ENCODE results near the gene SLCO4A1.

The SLCO4A1 gene

DNA sequence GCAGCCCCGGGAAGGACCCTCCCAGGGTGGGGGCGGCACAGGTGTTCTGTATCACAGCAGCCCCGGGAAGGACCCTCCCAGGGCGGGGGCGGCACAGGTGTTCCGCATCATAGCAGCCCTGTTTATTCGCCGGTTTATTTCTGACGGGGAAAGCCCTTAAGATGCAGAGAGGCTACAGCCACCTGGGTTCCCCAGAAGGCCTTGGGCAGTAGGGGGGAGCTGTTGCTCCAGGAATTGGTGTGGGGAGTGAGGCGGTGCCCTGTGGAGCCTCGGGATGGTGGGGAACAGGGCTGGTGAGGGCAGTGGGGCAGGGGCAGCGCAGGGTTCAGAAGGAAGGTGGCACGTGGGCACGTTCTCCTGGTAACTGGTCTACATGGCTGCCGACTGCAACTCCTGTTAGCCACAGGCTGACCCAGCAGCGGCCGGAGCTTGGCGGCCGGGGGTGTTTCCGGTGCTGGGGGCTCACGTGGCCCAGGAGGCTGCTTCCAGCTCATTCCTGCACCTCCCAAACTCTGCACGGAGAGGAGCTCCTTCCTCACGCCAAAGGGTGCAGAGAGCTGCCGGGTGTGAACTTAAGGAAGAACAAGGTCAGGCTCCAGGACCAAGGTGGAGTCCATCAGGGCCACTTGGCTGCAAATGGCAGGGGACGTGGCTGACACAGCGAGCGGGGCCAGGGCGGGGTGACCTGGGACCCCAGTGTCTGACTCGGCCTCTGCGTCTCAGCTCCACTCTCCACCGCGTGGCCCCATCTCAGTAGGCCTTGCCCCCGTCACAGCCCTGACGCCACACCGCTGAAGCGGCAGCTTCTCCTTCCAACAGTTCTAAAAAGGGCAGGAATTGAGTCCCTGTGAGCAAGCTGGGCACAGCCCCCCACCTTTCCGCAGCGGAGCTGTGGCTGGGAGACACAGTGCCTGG, 13.2 kb downstream of the SLCO4A1 start:
- no peaks in the 10 kb centered on the region for H3K27me3 ChIP-seq (ENCODE audit: control insufficient read depth, insufficient read depth, low read length)
- peaks cover 40% of the 10 kb centered on the region for H3K4me1 ChIP-seq (ENCODE audit: control insufficient read depth, insufficient read depth, low read length)
- H3K9ac ChIP-seq (ENCODE audit: low read length) = no peak overlapping the region
- no peaks in the 10 kb centered on the region for H3K36me3 ChIP-seq (ENCODE audit: control insufficient read depth, insufficient read depth, low read length)
- no peak overlapping the region for H3K4me3 ChIP-seq (ENCODE audit: low read length)
- no peaks in the 10 kb centered on the region for H3K9me3 ChIP-seq (ENCODE audit: control insufficient read depth, low read length)

GRCh38 chr20:62656197-62656918, 14.1 kb downstream of the SLCO4A1 start:
- Histone ChIP-seq H3K4me1 (ENCODE audit: control insufficient read depth, insufficient read depth, low read length) (peaks cover 32% of the 10 kb centered on the region), H3K36me3 (ENCODE audit: control insufficient read depth, insufficient read depth, low read length) (no peaks in the 10 kb centered on the region), H3K9me3 (ENCODE audit: control insufficient read depth, low read length) (no peaks in the 10 kb centered on the region), H3K4me3 (ENCODE audit: low read length) (no peak overlapping the region), H3K27me3 (ENCODE audit: control insufficient read depth, insufficient read depth, low read length) (no peaks in the 10 kb centered on the region), H3K9ac (ENCODE audit: low read length) (no peak overlapping the region)

GRCh38 chr20:62656919-62657588, 14.8 kb downstream of the SLCO4A1 start:
- H3K27me3 ChIP-seq (ENCODE audit: control insufficient read depth, insufficient read depth, low read length) = peaks cover 2% of the 10 kb centered on the region
- no peak overlapping the region for H3K9ac ChIP-seq (ENCODE audit: low read length)
- H3K36me3 ChIP-seq (ENCODE audit: control insufficient read depth, insufficient read depth, low read length) = no peaks in the 10 kb centered on the region
- peaks cover 33% of the 10 kb centered on the region for H3K4me1 ChIP-seq (ENCODE audit: control insufficient read depth, insufficient read depth, low read length)
- H3K4me3 ChIP-seq (ENCODE audit: low read length) = no peak overlapping the region
- H3K9me3 ChIP-seq (ENCODE audit: control insufficient read depth, low read length) = no peaks in the 10 kb centered on the region

DNA sequence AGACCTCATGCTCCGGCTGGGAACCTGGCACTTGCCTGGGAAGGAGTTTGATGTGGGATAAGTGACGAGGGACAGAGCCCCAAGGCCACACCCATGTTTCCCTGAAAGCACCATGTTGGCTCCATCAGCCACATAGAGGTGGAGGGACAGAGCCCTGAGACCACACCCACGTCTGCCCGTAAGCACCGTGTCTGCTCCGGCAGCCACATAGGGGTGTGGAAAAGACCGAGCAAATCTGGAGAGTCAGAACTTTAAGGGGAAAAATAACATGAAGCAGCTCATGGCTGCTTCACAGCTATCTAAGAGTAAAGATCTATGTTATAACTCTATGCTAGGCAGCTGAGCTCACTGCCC, 15.3 kb downstream of the SLCO4A1 start:
- peaks cover 2% of the 10 kb centered on the region for H3K27me3 ChIP-seq (ENCODE audit: control insufficient read depth, insufficient read depth, low read length)
- H3K4me3 ChIP-seq (ENCODE audit: low read length) = no peak overlapping the region
- no peaks in the 10 kb centered on the region for H3K9me3 ChIP-seq (ENCODE audit: control insufficient read depth, low read length)
- peaks cover 33% of the 10 kb centered on the region for H3K4me1 ChIP-seq (ENCODE audit: control insufficient read depth, insufficient read depth, low read length)
- no peak overlapping the region for H3K9ac ChIP-seq (ENCODE audit: low read length)
- no peaks in the 10 kb centered on the region for H3K36me3 ChIP-seq (ENCODE audit: control insufficient read depth, insufficient read depth, low read length)

GRCh38 chr20:62657956-62658355, 15.7 kb downstream of the SLCO4A1 start:
- no peak overlapping the region for H3K9ac ChIP-seq (ENCODE audit: low read length)
- H3K9me3 ChIP-seq (ENCODE audit: control insufficient read depth, low read length) = no peaks in the 10 kb centered on the region
- peaks cover 31% of the 10 kb centered on the region for H3K4me1 ChIP-seq (ENCODE audit: control insufficient read depth, insufficient read depth, low read length)
- H3K4me3 ChIP-seq (ENCODE audit: low read length) = no peak overlapping the region
- H3K27me3 ChIP-seq (ENCODE audit: control insufficient read depth, insufficient read depth, low read length) = peaks cover 2% of the 10 kb centered on the region
- no peaks in the 10 kb centered on the region for H3K36me3 ChIP-seq (ENCODE audit: control insufficient read depth, insufficient read depth, low read length)

GRCh38 chr20:62658593-62659178, 16.4 kb downstream of the SLCO4A1 start:
- no peak overlapping the region for H3K9ac ChIP-seq (ENCODE audit: low read length)
- H3K9me3 ChIP-seq (ENCODE audit: control insufficient read depth, low read length) = no peaks in the 10 kb centered on the region
- peaks cover 27% of the 10 kb centered on the region for H3K4me1 ChIP-seq (ENCODE audit: control insufficient read depth, insufficient read depth, low read length)
- no peaks in the 10 kb centered on the region for H3K36me3 ChIP-seq (ENCODE audit: control insufficient read depth, insufficient read depth, low read length)
- peaks cover 2% of the 10 kb centered on the region for H3K27me3 ChIP-seq (ENCODE audit: control insufficient read depth, insufficient read depth, low read length)
- no peak overlapping the region for H3K4me3 ChIP-seq (ENCODE audit: low read length)

DNA sequence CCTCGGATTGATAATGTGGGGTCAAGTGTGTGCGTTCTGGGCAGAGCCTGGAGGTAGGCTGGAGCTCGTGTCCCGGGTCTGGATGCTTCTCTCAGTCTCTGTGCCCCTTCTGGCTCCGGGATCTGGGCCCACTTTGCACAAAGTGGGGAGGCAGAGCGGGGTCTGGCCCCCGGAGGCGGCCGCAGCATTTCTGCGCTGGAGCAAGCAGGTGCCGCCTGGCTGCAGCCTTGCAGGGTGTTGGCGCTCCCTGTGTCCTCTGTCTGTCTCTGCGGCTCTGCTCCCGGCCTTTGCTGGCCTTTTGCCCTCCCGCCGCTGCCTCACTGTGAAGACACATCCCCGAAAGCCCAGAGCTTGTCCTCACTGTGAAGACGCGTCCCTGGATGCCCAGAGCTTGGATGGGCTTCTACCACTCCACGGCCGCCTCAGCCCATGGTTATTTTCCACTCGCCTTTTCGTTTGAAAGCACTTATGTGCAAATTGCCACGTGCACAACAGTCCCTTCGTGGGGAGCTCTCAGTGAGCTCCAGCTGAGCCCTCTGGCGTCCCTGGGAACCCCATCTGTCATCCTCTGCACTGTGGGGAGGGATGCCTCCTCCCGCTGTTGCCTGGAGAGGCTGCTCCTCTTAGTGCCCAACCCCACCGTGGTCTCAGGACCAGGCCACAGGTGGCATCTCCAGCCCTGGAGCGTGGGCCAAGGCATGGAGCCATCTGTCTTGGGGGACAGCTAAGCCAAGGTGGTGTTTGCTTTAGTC, 17.4 kb downstream of the SLCO4A1 start:
- H3K36me3 ChIP-seq (ENCODE audit: control insufficient read depth, insufficient read depth, low read length) = no peaks in the 10 kb centered on the region
- H3K9me3 ChIP-seq (ENCODE audit: control insufficient read depth, low read length) = no peaks in the 10 kb centered on the region
- peaks cover 2% of the 10 kb centered on the region for H3K27me3 ChIP-seq (ENCODE audit: control insufficient read depth, insufficient read depth, low read length)
- peaks cover 20% of the 10 kb centered on the region for H3K4me1 ChIP-seq (ENCODE audit: control insufficient read depth, insufficient read depth, low read length)
- no peak overlapping the region for H3K4me3 ChIP-seq (ENCODE audit: low read length)
- no peak overlapping the region for H3K9ac ChIP-seq (ENCODE audit: low read length)

DNA sequence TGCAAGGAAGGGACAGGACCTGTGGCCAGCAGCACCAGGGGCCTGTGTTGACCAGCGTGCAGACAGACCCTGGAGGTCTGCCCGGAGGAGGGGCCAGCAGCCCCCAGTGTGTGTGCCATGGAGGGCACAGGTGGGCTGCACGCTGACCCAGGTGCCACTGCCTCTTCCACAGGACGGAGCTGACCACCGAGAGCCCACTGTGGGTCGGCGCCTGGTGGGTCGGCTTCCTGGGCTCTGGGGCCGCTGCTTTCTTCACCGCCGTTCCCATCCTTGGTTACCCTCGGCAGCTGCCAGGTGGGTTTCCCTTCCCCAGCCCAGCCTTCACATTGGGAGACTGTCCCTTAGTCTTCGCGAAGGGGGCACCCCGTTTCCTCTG, 17.9 kb downstream of the SLCO4A1 start:
- H3K9me3 ChIP-seq (ENCODE audit: control insufficient read depth, low read length) = no peaks in the 10 kb centered on the region
- H3K4me1 ChIP-seq (ENCODE audit: control insufficient read depth, insufficient read depth, low read length) = peaks cover 20% of the 10 kb centered on the region
- H3K36me3 ChIP-seq (ENCODE audit: control insufficient read depth, insufficient read depth, low read length) = no peaks in the 10 kb centered on the region
- H3K27me3 ChIP-seq (ENCODE audit: control insufficient read depth, insufficient read depth, low read length) = peaks cover 2% of the 10 kb centered on the region
- no peak overlapping the region for H3K9ac ChIP-seq (ENCODE audit: low read length)
- no peak overlapping the region for H3K4me3 ChIP-seq (ENCODE audit: low read length)

DNA sequence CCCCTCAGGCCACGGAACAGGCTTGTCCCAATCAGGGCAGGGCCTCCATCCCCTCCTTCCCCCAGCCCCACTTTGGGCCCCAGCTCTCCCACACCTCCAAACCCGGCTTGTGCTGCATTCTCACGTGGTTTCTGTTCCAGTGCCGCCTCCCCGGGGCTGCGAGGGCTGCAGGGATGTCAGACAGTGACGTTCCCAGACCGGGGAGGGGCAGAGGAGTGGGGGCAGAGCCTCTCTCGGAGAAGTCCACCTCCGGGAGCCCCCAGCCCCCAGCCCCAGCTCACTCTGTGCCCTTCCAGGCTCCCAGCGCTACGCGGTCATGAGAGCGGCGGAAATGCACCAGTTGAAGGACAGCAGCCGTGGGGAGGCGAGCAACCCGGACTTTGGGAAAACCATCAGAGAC, 18.5 kb downstream of the SLCO4A1 start:
- Histone ChIP-seq H3K27me3 (ENCODE audit: control insufficient read depth, insufficient read depth, low read length) (peaks cover 2% of the 10 kb centered on the region), H3K4me1 (ENCODE audit: control insufficient read depth, insufficient read depth, low read length) (peaks cover 20% of the 10 kb centered on the region), H3K9ac (ENCODE audit: low read length) (no peak overlapping the region), H3K4me3 (ENCODE audit: low read length) (no peak overlapping the region), H3K36me3 (ENCODE audit: control insufficient read depth, insufficient read depth, low read length) (no peaks in the 10 kb centered on the region), H3K9me3 (ENCODE audit: control insufficient read depth, low read length) (no peaks in the 10 kb centered on the region)

GRCh38 chr20:62661647-62662046, 19.3 kb downstream of the SLCO4A1 start:
- Histone ChIP-seq H3K4me1 (ENCODE audit: control insufficient read depth, insufficient read depth, low read length) (peaks cover 26% of the 10 kb centered on the region), H3K27me3 (ENCODE audit: control insufficient read depth, insufficient read depth, low read length) (peaks cover 2% of the 10 kb centered on the region), H3K36me3 (ENCODE audit: control insufficient read depth, insufficient read depth, low read length) (no peaks in the 10 kb centered on the region), H3K9ac (ENCODE audit: low read length) (peak overlapping the region; percentile 17), H3K9me3 (ENCODE audit: control insufficient read depth, low read length) (no peaks in the 10 kb centered on the region), H3K4me3 (ENCODE audit: low read length) (no peak overlapping the region)

DNA sequence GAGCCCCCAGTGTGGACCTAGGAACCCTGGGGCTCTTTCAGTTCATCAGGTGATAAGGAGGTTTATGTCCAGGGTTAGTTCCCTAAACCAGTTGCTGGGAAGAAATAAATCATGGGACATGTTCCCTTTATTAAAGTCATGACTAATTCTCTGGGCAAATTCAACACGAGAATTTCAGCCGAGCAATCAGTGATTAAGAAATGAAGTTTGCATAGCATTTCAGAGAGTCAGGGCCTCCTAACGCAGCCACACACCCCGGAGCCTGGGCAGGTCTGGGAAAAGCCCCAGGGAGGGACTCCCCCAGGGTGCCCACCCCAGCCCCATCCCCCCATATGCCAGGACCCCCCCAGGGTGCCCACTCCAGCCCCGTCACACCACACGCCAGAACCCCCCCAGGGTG, 20.1 kb downstream of the SLCO4A1 start:
- Histone ChIP-seq H3K4me3 (ENCODE audit: low read length) (no peak overlapping the region), H3K36me3 (ENCODE audit: control insufficient read depth, insufficient read depth, low read length) (no peaks in the 10 kb centered on the region), H3K27me3 (ENCODE audit: control insufficient read depth, insufficient read depth, low read length) (peaks cover 2% of the 10 kb centered on the region), H3K4me1 (ENCODE audit: control insufficient read depth, insufficient read depth, low read length) (peaks cover 34% of the 10 kb centered on the region), H3K9me3 (ENCODE audit: control insufficient read depth, low read length) (no peaks in the 10 kb centered on the region), H3K9ac (ENCODE audit: low read length) (peak overlapping the region; percentile 17)
